PC-9 (cell line): Measurements from ENCODE around the gene SLIT1. TPM values are rescaled to one million over a fixed set of nuclear protein-coding genes. Genes with fewer than 3 reads are reported as not detected.

Experiments used
- BruUV-seq: library from RNA; stranded (reverse); fragments of 400-500 nt; replicated peaks from 2 replicates; lab custom pipeline; 2021; lab: Mats Ljungman, UMichigan
- CTCF ChIA-PET: fragments of 300-600 bp; sonication (Branson Sonifier 250); formaldehyde crosslinking; loops from one replicate; lab custom pipeline; 2022; ENCODE audit warnings: antibody characterized with exemption; lab: Charles Lee
- POLR2A ChIA-PET: fragments of 300-600 bp; sonication (Branson Sonifier 250); formaldehyde crosslinking; loops from one replicate; lab custom pipeline; 2022; ENCODE audit warnings: antibody characterized with exemption; ENCODE audit not compliant: unreplicated experiment; lab: Charles Lee
- DNase-seq, 2 experiments: peaks; one replicate each; pipeline versions ENCODE4 v3.0.0 to v3.0.0-alpha.2; 2015 to 2022; ENCODE audit warnings: mixed read lengths in 1 of 2
- H2AFZ ChIP-seq: fragments of 200-600 bp; sonication (generic); 2 replicates; pipeline ENCODE4 v1.8.1; 2017; ENCODE audit warnings: antibody characterized with exemption
- H3F3A ChIP-seq: fragments of 200-600 bp; sonication (generic); 2 replicates; pipeline ENCODE4 v1.8.1; 2017; ENCODE audit warnings: antibody characterized with exemption, mild to moderate bottlenecking, low read depth; ENCODE audit not compliant: insufficient read depth
- H3K27ac ChIP-seq: fragments of 200-600 bp; sonication (generic); 2 replicates; pipeline ENCODE4 v1.6.1; 2016; ENCODE audit warnings: mixed run types
- H3K27me3 ChIP-seq: fragments of 200-600 bp; sonication (generic); 2 replicates; pipeline ENCODE4 v1.6.1; 2016; ENCODE audit warnings: low read depth, mixed run types; ENCODE audit not compliant: insufficient read depth
- H3K36me3 ChIP-seq: fragments of 200-600 bp; sonication (generic); 2 replicates; pipeline ENCODE4 v1.6.1; 2016; ENCODE audit warnings: low read depth, mixed run types
- H3K4me1 ChIP-seq: fragments of 200-600 bp; sonication (generic); replicated peaks from 2 replicates; pipeline ENCODE4 v1.6.1; 2016; ENCODE audit warnings: mixed run types; ENCODE audit not compliant: insufficient read depth
- H3K4me2 ChIP-seq: fragments of 200-600 bp; sonication (generic); 2 replicates; pipeline ENCODE4 v1.6.1; 2017; ENCODE audit warnings: mixed run types
- H3K4me3 ChIP-seq: fragments of 200-600 bp; sonication (generic); 2 replicates; pipeline ENCODE4 v1.6.1; 2016; ENCODE audit warnings: mixed run types
- H3K79me2 ChIP-seq: fragments of 200-600 bp; sonication (generic); 2 replicates; pipeline ENCODE4 v1.6.1; 2017; ENCODE audit warnings: low read depth, mixed run types
- H3K9me2 ChIP-seq: fragments of 200-600 bp; sonication (generic); 2 replicates; pipeline ENCODE4 v1.8.1; 2017; ENCODE audit warnings: mild to moderate bottlenecking; ENCODE audit not compliant: insufficient read depth
- H3K9me3 ChIP-seq: fragments of 200-600 bp; sonication (generic); 2 replicates; pipeline ENCODE4 v1.8.1; 2016; ENCODE audit warnings: low read depth; ENCODE audit not compliant: insufficient read depth
- H4K20me1 ChIP-seq: fragments of 200-600 bp; sonication (generic); 2 replicates; pipeline ENCODE4 v1.8.1; 2017; ENCODE audit not compliant: insufficient read depth
- EZH2 ChIP-seq: fragments of 200-600 bp; sonication (generic); IDR thresholded peaks from 2 replicates; pipeline ENCODE4 v1.8.0; 2017; ENCODE audit warnings: antibody characterized with exemption, low read depth
- intact Hi-C: fragments of 100-400 bp; cut with micrococcal nuclease; formaldehyde crosslinking; loops from one replicate; pipeline ENCODE4 v1.10.0; 2022; ENCODE audit not compliant: unreplicated experiment
- total RNA-seq: library from RNA; stranded (reverse); gene quantifications from 2 replicates; pipeline ENCODE4 v1.2.3, GENCODE V29; 2021

SLIT1 gene
- total RNA-seq, 1 experiment from 2014 or later = not detected

DNA sequence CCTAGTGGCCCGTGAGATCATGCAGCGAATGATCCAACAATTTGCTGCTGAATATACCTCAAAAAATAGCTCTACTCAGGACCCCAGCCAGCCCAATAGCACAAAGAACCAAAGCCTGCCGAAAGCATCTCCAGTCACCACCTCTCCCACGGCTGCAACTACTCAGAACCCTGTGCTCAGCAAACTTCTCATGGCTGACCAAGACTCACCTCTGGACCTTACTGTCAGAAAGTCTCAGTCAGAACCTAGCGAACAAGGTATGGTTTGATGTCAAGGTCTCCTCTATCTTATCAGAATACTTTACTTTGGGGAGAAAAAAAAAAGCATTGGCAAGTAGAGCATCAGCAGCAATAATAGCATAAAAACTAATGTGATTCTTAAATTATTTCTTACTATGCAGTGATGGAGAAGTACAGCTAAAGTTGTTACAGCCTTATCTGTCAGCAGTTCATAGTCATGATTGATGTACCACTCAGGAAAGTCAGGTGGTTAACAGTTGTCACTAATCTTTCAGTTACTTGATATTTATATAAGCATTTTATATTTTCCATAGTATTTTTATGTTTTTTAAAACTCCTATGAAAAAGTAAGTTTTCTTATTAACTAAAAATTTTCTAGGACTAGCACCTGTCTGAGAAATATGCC is 236.6 kb downstream of the SLIT1 start:
- H3K36me3 ChIP-seq = no peaks in the 10 kb centered on the region
- no peak for TF ChIP-seq EZH2
- no peak for DNase-seq
- no peaks in the 10 kb centered on the region for H4K20me1 ChIP-seq
- H3K79me2 ChIP-seq = no peaks in the 10 kb centered on the region
- H3F3A ChIP-seq = no peaks in the 10 kb centered on the region
- no peak overlapping the region for H3K4me3 ChIP-seq
- ChIA-PET CTCF (no interaction called here), POLR2A (no interaction called here)
- no peaks in the 10 kb centered on the region for H3K9me3 ChIP-seq
- H3K27ac ChIP-seq = no peak overlapping the region
- intact Hi-C loops = no loop called here
- BruUV-seq = no TSS peak
- no peak overlapping the region for H2AFZ ChIP-seq
- no peak overlapping the region for H3K4me2 ChIP-seq
- no peaks in the 10 kb centered on the region for H3K27me3 ChIP-seq
- H3K9me2 ChIP-seq = no peaks in the 10 kb centered on the region
- H3K4me1 ChIP-seq = no peaks in the 10 kb centered on the region

Other genes with a start within 250 kb of the SLIT1 start
- gene ARHGAP19, start 106.7 kb upstream of the SLIT1 start, total RNA-seq = 11.2 and 11.5 TPM in 2 replicates
- 2.4 and 2.7 TPM in 2 replicates for gene FRAT1, start 133.3 kb upstream of the SLIT1 start, total RNA-seq
- 11.0 and 13.0 TPM in 2 replicates for gene FRAT2, start 148.8 kb upstream of the SLIT1 start, total RNA-seq
- 22.6 and 34.3 TPM in 2 replicates for gene RRP12, start 215.4 kb upstream of the SLIT1 start, total RNA-seq
- gene PGAM1, start 240.2 kb upstream of the SLIT1 start, total RNA-seq = 177 and 243 TPM in 2 replicates